ENCODE data around the gene BBLN. TPM values are rescaled to one million over a fixed set of nuclear protein-coding genes. Genes with fewer than 3 reads are reported as not detected.

The BBLN gene
- total RNA-seq, 2 experiments from 2014 or later: 74.3 to 75.8 TPM

DNA sequence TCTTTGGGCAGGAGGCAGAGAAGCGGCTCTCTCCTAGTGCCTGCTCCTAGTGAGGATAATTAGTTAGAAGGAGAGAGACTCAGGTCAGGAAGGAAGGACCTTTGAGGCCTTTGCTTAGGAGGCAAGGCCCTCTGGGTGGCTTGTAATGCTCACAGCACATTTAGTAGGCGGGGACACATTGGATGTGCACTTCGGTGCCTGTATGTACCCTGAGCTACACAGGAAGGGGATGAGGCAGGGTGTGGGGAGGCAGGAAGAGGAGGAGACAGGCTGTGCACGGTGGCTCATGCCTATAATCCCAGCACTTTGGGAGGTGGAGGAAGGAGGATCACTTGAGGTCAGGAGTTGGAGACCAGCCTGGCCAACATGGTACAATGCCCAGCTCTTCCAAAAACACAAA, 18.0 kb upstream of the BBLN start:
- POLR2A ChIA-PET: no interaction called here
- CTCF ChIA-PET: interaction anchor here (1.7 kb wide), 2 partner anchors 13 to 24 kb away, joined by 6 to 8 read pairs; no protein-coding TSS in a partner anchor

DNA sequence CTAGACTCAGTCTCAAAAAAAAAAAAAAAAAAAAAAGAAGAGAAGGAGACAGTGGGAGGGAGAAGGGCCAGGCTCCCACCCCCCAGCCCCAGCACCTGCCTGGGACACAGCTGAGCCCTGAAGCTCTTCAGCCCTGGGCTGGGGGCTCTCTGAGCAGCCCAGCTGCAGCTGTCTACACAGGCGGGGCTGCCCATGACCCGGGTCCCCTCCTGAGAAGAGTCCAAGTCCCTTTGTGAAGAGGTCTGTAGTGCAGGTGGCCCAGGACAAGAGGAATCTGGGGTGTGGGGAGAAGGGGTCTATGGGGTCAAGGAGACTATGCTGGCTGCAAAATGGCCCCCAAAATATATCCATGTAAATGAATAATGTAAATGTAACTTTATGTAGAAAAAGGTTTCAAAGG, 17.5 kb upstream of the BBLN start:
- POLR2A ChIA-PET: interaction anchor here (0.7 kb wide), 1 partner anchor 132 kb away, joined by 5 read pairs; no protein-coding TSS in a partner anchor
- CTCF ChIA-PET: interaction anchor here (1.7 kb wide), 1 partner anchor 25 kb away, joined by 8 read pairs; no protein-coding TSS in a partner anchor

- ChIA-PET POLR2A (no interaction called here), CTCF (no interaction called here)
These were observed 16.4 kb upstream of the BBLN start for GRCh38 chr9:128143525-128144238.

DNA sequence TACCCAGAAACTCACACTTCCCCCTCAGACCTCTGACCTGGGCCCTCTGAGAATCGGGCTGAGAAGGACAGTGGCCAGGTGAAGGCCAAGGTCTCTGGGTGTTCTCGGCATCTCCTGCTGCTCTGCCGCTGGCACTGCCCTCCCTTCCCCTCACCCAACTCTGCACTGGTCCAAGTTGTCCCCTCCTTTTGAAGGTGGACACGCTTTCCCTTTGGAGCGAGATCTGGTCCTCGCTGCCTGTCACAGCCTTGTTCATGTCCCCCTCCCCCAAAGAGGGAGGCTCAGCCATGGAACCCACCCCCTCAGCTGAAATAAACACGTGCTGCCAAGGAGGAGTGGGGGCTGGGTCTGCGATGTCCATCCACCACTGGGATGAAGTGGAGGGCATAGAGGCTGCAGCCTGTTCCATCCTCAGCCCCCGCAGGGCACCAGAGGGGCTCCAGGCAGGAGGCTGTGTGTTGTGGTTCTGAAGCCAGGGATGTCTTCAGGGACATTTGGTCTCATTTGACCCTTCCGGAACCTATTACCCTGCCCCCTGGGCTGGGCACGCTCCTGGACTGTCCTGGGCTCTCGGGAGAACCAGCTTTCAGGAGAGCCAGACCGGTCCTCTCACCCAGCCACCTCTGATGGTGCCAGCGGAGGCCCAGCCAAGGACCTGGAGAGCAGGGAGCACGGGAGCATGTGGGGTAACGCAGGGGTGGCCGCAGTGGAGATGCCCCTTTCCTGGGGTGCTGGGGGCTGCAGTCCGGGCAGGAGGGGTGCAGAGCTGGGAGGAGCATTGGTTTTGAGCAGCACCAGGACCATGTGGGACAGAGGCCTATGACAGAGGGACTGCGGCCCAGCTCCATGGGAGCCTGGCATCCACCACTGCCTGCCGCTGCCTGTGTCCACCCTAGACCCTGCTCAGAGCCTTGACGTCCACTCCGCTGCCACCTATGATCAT, 15.6 kb upstream of the BBLN start:
- ChIA-PET POLR2A (no interaction called here), CTCF (no interaction called here)

GRCh38 chr9:128145536-128145935, 14.5 kb upstream of the BBLN start:
- CTCF ChIA-PET: interaction anchor here (0.8 kb wide), 1 partner anchor 11 kb away, joined by 3 read pairs; no protein-coding TSS in a partner anchor
- POLR2A ChIA-PET: no interaction called here

DNA sequence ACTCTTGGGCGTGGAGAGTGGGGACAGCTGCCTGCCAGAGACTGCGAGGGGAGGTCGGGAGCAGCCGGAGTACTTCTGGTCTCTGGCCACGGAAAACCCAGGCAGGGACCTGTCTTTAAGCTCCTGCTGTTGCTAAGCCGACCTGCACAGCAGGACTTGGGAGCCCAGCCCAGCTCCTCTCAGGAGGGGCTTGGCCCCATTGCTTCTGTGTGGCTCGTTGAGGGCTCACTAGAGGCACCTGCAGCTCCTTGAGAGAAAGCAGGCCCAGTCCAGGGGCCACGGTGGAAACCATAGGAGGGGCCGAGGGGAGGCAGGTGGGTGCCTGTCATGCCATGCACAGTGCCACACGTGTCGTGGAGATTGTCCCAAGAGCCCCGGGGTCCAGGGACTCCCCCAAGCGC, 14.1 kb upstream of the BBLN start:
- ChIA-PET CTCF (interaction anchor here (0.8 kb wide), 1 partner anchor 10 kb away, joined by 3 read pairs; no protein-coding TSS in a partner anchor), POLR2A (no interaction called here)

DNA sequence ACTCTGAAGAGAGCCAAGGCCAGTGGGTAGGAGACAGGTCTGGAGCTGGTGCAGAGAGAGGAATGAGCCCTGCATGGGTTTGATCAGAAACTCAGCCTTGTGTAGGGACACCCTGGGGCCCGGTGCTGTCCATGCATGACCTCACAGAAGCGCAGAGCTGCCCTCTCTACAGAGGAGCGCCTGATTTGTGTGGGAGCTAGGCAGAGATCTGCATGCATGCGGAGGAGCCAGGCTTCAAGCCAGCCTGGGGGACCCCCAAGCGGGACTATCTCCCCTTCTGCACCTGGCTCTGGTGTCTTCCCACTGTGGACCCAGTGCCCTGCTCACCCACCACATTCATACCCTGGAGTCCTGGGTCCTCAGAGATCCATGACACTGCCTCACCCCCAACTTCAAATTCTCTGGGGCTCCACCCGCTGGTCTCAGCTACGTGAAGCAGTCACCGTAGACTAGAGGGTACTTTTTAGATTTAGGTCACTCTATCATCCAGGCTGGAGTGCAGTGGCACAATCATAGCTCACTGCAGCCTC, 13.4 kb upstream of the BBLN start:
- ChIA-PET POLR2A (no interaction called here), CTCF (no interaction called here)

DNA sequence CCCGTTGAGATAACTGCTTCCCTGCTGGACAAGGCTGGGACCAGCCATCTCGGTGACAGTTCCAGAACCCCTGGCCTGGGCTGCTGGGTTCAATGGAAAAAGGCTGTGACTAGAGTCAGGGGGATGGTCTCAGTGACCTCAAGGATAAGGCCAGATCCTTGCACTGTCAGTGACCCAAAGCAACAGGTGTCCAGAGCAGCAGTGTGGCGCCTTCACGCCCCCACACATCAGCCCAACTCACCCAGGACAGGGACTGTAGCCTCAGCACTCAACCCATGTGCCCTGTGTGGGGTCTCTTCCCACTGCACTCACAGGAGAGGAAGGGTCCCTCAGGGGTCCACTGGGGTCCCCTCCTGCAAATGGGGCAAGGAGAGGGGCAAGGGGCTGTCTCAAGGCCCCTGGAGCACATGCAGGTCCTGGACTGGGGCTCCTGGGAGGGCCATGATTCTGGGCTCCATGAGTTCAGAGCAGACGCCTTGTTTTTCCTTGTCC, 11.5 kb upstream of the BBLN start:
- ChIA-PET POLR2A (no interaction called here), CTCF (no interaction called here)

DNA sequence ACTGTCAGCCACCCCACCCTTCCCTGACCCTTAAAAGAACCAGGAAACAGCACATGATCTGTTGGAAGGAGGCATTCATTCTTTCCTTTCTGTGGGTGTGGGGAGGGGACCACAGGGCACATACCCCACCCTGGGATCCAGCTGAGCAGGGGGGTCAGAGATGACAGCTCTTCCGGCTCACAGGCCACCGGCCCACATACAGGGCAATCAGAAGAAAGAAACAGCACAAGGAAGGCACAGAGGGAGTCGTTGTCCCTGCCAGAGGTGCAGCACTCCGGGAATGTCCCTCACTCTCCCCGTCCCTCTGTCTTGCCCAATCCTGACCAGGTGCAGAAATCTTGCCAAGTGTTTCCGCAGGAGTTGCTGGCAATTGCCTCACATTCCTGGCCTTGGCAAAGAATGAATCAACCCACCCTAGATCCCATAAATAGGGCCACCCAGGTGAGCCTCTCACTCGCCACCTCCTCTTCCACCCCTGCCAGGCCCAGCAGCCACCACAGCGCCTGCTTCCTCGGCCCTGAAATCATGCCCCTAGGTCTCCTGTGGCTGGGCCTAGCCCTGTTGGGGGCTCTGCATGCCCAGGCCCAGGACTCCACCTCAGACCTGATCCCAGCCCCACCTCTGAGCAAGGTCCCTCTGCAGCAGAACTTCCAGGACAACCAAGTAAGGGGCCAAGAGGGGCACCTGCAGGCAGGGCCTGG, 10.9 kb upstream of the BBLN start, which contains the start of gene LCN2:
LCN2 (plus strand) TSS at position 453 of the 701 bp plus-strand sequence; CDS start at position 526, 73 bp downstream.
- POLR2A ChIA-PET: no interaction called here
- CTCF ChIA-PET: no interaction called here

GRCh38 chr9:128149951-128150593, 10.0 kb upstream of the BBLN start:
- ChIA-PET POLR2A (no interaction called here), CTCF (no interaction called here)

- ChIA-PET CTCF (interaction anchor here (0.7 kb wide), 1 partner anchor 9 kb away, joined by 3 read pairs; the partner anchor contains the start of gene BBLN), POLR2A (no interaction called here)
These were observed 9.3 kb upstream of the BBLN start for GRCh38 chr9:128150594-128151308.

DNA sequence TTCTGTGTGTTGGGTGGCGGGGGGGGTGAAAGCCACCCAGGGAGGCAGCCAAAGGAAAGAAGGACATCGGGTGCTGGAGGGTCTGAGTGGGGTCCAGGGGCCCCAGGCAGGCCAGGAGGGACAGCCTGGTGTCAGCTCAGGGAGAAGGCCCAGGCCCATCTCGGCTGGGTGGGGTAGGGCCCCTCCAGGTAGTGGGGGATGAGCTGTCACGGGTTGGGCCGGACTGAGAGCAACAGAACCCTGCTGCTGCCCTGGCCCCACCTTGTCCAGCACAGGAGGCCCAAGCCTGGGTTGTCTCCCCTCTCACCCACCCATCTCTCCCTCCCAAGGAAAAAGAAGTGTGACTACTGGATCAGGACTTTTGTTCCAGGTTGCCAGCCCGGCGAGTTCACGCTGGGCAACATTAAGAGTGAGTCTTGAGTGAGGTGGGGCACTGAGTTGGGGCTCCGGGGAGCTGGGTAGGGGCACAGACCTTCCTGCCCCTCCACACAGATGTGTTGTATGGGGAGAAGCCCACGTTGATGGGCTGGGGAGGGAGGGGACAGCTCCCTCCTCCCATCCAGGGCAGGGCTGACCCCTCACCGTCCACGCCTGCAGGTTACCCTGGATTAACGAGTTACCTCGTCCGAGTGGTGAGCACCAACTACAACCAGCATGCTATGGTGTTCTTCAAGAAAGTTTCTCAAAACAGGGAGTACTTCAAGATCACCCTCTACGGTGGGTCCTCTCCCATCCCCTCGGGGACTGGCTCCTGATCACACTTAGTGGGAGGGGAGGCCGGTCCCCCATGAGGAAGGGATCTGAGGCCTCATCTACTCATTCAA, 8.5 kb upstream of the BBLN start:
- ChIA-PET POLR2A (no interaction called here), CTCF (no interaction called here)

DNA sequence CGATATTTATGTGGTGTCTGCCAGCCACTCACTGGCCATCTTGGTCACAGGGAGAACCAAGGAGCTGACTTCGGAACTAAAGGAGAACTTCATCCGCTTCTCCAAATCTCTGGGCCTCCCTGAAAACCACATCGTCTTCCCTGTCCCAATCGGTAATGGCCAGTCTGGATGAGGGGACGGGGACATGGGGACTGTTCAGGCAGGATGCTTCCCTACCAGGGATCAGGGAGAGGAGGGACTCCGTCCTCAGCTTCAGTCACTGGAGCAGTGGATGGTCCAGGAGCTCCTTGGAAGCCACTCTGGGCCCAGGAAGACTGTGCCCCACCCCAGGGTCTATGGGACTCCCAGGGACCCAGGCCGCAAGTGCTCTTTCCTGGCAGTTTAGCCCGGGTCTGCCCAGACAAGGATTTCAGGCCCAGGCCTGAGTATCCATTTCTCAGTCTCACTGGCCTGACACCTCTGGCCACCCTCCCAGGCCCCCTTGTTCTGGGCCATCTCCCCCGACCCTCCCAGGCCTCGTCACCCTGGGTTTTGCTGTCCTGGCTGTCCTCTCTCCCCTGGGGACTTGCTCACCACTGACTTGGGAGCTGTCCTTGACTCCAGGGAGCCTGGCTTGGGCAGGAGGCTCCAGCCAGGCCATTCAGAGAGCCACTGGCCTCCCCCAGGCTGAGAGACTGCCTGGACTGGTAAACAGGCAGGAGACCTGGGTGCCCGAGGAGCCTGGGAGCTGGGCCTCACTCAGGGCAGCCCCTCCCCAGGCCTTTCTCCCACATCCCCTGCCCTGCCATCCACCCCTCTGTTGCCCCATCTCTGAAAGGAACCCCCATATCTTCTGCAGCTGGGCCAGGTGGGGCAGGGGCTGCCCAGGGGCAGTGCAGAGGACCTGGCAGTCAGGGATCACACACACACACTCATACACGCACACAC, 7.7 kb upstream of the BBLN start:
- CTCF ChIA-PET: no interaction called here
- POLR2A ChIA-PET: no interaction called here

GRCh38 chr9:128153060-128153946, 6.8 kb upstream of the BBLN start:
- POLR2A ChIA-PET: no interaction called here
- CTCF ChIA-PET: no interaction called here

DNA sequence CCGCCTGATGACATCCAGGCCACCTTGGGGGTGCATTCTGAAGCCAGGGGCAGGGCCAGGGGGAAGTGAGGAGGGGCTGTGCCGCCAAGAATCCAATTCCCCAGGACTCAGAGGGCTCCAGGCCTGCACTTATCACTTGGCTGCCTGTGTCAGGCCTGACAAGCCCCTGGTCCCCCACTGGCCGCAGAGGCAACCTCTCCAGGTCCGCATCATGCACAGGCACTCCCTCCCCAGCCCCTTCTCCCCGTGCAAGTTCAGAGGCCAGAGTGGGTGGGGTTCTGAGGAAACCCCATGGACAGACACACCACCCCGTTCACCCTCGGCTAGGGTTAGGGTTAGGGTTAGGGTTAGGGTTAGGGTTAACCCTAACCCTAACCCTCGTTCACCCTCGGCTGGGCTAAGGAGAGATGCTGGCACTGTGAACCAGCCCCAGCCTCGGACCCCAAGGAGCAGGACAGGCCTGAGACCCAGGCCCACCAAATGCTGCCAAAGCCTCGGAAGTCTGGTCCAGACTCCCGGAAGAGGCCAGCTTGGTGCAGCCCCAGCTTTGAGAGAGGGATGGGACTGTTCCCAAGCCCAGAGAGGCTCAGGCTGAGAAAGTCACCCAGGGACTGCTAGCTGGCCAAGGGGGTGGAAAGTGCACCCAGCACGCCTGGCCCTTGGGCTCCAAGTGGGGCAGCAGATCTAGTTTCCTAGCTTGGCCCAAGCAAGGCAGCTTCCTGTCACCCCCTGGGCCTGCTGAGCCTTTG, 5.9 kb upstream of the BBLN start:
- CTCF ChIA-PET: no interaction called here
- POLR2A ChIA-PET: no interaction called here

All from activated CD8-positive, alpha-beta memory T cell treated with anti-CD3 and anti-CD28 coated beads for 36 hours (primary cell).